HK-2 (cell line): Measurements from ENCODE around the gene CCDC102A.
A peak's percentile ranks its signal among the peaks of the same experiment; 100 is the strongest.

ENCODE experiments used
- DNase-seq: peaks from one replicate; pipeline ENCODE4 v3.0.0-alpha.2; 2018; ENCODE audit not compliant: unreplicated experiment

The CCDC102A gene

GRCh38 chr16:57519796-57520360 is 16.5 kb downstream of the CCDC102A start:
- DNase-seq, result peak; percentile 75

DNA sequence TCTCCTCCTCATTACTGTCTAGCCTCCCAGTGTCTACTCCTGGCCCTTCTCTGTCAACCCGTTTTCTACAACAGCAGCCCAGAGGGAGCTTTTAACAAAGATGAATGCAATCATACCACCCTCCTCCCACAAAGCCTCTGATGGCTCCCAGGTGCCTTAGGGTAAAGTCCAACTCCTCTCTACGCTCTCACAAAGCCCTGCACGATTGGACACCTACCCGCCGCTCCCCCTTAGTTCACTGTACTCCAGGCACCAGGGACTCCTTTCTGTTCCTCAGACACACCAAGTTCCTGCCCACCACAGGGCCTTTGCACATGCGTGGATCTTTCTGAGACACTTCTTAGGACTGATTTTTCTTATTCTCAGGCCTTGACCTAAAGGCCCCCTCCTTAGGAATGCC is 17.4 kb downstream of the CCDC102A start:
- no peak for DNase-seq

GRCh38 chr16:57518520-57518919 is 17.9 kb downstream of the CCDC102A start:
- DNase-seq, result no peak

GRCh38 chr16:57517397-57518367 is 18.7 kb downstream of the CCDC102A start:
- no peak for DNase-seq

DNA sequence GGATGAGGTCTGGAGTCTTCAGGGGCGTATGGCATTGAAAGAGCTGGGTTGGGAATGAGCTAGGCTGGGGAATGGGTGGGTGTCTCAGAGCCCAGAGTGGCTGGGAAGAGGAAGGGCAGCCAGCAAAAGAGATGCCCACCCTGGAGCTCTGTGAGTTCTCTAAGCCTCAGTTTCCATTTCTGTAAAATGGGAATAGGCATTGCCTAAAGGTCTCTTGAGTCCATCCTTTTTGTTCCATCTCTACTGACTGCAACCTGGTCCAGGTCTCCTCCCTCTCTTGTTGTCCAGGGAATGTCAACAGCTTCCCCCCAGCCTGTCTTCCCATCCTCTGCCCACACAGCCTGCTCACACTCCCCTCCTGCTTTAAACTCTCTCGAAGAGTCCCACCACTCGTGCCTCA is 19.6 kb downstream of the CCDC102A start:
- no peak for DNase-seq

- no peak for DNase-seq
Measured at GRCh38 chr16:57516176-57516725, 20.1 kb downstream of the CCDC102A start.

DNA sequence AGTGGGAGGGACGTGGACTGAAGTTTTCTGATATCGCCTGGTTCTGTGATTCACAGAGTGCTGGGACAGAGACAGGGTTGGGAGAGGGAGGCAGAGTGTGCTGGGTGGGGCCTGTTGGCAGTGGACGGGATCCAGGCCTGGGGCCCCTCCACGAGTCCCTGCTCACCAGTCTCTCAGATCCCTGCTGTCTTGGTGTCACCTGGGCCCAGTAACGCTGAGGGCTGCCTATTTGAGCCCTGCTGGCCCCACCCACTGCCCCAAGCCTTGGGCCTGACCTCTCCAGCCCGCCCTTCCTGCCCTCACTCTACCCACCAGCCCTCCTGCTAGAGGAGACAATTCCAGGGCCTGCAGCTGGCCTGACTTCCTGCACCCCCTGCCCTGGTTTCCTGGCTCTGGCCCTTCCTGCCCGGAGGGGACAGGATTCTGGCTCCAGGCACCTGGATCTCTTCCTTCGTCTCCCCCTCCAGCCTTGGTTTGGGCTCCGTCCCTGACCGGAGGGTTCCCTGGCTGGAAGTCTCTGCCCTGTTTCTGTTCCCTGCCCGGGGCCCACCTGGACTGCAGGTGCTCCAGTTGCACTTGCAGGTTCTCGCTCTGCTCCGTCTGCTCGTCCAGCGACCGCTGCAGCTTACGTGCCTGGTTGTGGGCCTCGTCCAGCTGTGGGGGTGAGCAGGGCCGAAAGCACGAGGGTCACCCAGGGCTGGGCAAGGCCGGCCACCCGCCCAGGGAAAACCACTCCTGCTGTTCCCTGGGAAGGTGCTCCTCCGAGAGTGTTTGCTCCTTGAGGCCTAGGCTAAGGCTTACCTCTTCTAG is 21.4 kb downstream of the CCDC102A start:
- DNase-seq, result no peak

- no peak for DNase-seq
Measured at GRCh38 chr16:57514371-57514770, 22.0 kb downstream of the CCDC102A start.

- peak; percentile 81 for DNase-seq
Measured at GRCh38 chr16:57513371-57514102, 22.8 kb downstream of the CCDC102A start.

DNA sequence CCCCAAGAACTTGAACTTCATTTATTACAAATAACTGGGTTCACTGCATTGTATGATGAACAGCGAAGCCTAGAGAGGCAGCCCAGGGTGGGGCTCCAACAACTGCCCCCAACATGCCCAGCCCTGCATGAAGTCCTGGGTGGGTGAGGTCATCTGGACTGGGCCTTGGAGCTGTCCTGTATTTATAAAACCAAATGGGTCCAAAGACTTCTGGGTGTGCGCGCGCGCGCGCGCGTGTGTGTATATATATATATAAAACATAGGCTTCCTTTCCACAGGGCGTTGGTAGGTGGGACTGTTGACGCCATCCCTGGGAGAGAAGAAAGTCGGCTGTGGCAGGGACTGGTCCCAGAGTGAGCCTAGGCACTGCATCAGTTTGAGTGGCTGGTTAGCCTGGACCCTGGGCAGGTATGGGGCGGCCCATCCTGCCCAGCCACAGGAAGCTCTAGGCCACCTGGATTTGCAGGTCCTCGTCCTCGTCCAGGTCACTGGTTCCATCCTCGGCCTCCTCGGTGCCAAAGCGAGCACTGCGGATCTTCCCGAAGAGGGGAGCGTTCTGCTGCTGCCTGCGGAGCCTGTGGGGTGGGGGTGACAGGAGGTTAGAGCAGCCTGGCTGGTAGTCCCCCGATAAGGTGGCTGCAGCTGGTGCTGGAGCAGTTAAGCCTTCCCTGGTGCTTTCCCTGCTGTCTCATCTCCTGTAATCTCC is 23.9 kb downstream of the CCDC102A start:
- no peak for DNase-seq

DNA sequence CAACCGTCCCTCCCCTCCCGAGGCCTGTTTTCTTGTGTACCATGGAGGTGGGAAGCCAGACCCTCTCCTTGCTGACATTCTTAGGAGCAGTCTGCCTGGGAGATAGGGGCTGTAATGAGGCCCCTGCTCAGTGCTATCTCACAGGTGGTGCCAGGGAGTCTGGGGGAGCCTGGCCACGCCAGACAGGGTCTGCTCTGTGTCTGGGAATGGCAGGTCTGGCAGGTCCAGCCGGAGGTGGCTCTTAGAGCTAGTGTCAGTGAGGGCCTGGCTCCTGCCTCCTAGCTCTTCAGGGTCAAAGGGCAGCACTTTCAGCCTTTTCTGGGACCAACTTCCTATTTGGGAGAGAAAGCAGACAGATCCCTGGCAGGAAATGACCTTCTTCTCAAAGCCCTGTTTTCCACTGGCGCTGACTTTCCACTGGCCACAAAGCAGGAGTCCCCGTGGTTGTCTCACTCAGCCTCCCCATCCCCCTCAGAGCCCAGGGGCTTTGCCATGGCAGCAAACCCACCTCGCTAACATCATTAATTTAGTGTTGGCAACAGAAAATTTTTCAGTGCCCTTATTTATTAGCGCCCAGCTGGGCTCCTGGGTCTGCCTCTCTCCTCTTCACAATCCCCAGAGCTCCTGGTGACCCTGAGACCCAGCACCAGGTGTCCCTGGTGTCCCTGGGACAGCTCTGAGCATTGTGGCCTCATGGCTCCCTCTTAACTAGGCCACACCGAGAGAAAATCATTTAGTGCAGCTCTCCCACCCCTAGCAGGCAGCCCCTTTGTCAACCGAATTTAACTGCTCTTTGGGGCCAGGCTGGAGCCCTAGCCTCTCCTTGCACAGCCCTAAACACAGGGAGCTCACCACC is 26.1 kb downstream of the CCDC102A start:
- no peak for DNase-seq

GRCh38 chr16:57509231-57509923 is 27.0 kb downstream of the CCDC102A start:
- no peak for DNase-seq

- no peak for DNase-seq
Measured at GRCh38 chr16:57508035-57508425, 28.3 kb downstream of the CCDC102A start.

DNA sequence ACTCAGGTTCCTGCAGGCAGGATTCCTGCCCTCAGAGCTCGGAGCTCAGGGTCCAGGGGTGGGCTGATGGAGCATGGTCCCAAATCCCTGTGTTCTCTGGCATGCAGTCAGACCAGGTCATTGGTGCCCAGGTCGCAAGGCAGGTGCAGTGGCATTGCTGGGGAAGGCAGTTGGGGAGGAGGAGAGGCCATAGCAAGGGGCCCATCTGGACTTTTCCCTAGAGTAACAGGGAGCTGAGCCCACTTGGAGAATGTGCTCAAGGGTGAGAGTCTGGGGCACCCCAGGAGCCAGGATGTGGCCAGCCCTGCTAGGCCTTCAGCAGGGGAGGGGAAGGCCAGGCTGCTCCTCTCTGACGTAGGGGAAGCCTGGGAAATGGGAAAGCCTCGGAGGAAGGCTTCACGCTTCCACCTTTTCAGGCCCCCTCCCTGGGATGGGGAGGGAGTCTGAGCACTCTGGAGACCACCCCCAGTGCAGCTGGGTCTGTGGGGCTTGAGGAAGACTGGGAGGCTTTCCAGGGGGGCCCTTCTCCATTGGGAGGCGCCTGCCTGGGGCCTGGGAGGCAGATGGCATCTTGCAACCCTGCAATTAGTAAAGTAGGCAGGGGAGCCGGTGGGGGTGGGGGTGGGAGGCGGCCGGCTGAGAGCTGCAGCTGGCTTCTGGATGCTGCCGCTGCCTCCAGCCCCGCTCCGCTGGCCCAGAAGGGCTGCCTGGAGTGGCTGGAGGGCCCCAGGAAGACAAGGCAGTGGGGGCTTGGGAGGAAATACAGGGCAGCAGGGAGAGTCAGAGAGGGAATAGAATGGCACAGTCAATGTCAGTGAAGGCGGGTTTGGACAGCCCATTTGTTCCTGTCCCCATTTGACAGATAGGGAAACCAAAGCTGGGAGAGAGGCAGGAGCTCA is 29.0 kb downstream of the CCDC102A start:
- no peak for DNase-seq

- no peak for DNase-seq
Measured at GRCh38 chr16:57505169-57505568, 31.2 kb downstream of the CCDC102A start.

DNA sequence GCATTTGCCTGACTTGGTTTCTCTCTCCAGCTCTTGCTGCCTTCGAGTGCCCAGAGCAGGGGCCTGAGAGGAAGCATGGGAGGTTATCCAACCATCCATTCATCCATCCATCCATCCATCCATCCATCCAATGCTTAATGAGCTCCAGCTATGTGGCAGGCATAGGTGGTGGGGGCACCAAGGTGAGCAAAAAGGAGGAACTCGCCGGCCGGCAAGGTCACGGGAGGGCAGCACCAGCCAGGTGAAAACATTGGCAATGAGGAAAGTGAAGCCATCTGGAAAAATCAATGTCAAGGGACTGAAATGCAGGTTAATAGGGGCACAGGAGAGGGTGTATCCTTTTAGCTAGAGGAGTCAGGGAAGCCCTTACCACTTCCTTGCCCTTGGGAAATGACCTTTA is 31.9 kb downstream of the CCDC102A start:
- no peak for DNase-seq

- DNase-seq, result no peak
Measured at GRCh38 chr16:57504001-57504400, 32.4 kb downstream of the CCDC102A start.

DNA sequence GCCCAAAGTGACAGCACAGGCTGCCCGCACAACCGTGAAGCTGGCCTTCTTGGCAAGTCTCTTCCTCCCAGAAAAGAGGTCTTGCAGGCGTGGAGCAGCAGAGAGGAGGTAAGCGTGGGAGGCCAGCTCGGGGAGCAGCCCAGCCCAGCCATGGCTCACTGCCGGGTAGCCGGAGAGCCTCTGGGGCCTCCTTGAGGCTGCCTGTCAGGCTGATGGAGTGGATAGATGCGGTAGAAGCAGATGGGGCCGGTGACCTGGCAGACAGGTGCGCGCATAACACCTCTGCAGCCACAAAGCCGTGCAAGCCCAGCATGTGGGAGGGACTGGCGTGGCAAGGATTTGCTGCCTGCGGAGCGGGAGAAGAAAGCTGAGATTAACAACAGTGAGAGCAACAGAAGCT is 33.0 kb downstream of the CCDC102A start:
- no peak for DNase-seq
